GM23338 (cell line): ENCODE results near the gene PHC3.

ENCODE experiments used
- CREB1 ChIP-seq: fragments of 250-450 bp; sonication (Bioruptor Pico); IDR thresholded peaks from 2 replicates; pipeline ENCODE4 v1.5.0; 2020; ENCODE audit warnings: low read depth, mild to moderate bottlenecking, moderate library complexity
- CTCF ChIP-seq, 2 experiments: fragments of 200-600 bp in 1 of 2; sonication (generic) in 1 of 2; conservative IDR thresholded peaks; 2 replicates each; pipeline versions ENCODE4 v1.5.1 to v1.6.1; 2016 to 2017; ENCODE audit warnings: antibody characterized with exemption in 2 of 2, low read depth in 2 of 2, mild to moderate bottlenecking in 2 of 2, moderate library complexity in 1 of 2
- EZH2 ChIP-seq: fragments of 200-600 bp; sonication (generic); IDR thresholded peaks from one replicate; pipeline ENCODE4 v1.8.0; 2017; ENCODE audit warnings: antibody characterized with exemption, mild to moderate bottlenecking, low read depth; ENCODE audit not compliant: unreplicated experiment
- POLR2AphosphoS5 ChIP-seq: IDR thresholded peaks from 2 replicates; pipeline ENCODE4 v1.6.1; 2016; ENCODE audit warnings: antibody characterized with exemption, low read depth
- REST ChIP-seq: IDR thresholded peaks from one replicate; pipeline ENCODE4 v1.6.1; 2018; ENCODE audit warnings: antibody characterized with exemption; ENCODE audit not compliant: unreplicated experiment
- ZNF114 ChIP-seq: fragments of 250-450 bp; sonication (Bioruptor Pico); IDR thresholded peaks from 2 replicates; pipeline ENCODE4 v1.5.0; 2020; ENCODE audit warnings: mild to moderate bottlenecking, moderate library complexity

- TF ChIP-seq CTCF (conservative IDR thresholded peaks at IDR 0.05; ENCODE audit: low read depth in 2 of 2): no peak
- no peak for TF ChIP-seq CREB1 (CRISPR knock-in tag)
- TF ChIP-seq ZNF114 (CRISPR knock-in tag): no peak
- TF ChIP-seq EZH2: no peak
- no peak for TF ChIP-seq POLR2AphosphoS5
- no peak for TF ChIP-seq REST
These were observed 19.5 kb downstream of the PHC3 start for GRCh38 chr3:170162052-170162451.
